PFSK-1 (cell line): ENCODE measurements around the gene LTB4R2.

Source experiments
- REST ChIP-seq, 2 experiments: IDR thresholded peaks; 2 replicates each; pipeline versions ENCODE4 v1.6.1 to v1.8.0; 2011 to 2012; ENCODE audit warnings: low read depth in 2 of 2, low read length in 2 of 2, control low read depth in 1 of 2, inconsistent platforms in 1 of 2, mild to moderate bottlenecking in 1 of 2, moderate library complexity in 1 of 2; ENCODE audit not compliant: insufficient read depth in 1 of 2
- TAF1 ChIP-seq: IDR thresholded peaks from 2 replicates; pipeline ENCODE4 v1.6.1; 2012; ENCODE audit warnings: low read length, control low read depth, borderline replicate concordance; ENCODE audit not compliant: insufficient read depth

GRCh38 chr14:24360281-24360680 lies 50.3 kb downstream of the LTB4R2 start:
- no peak for TF ChIP-seq REST (IDR thresholded peaks at IDR 0.05; ENCODE audit: insufficient read depth in 1 of 2, low read depth in 2 of 2, low read length in 2 of 2)
- TF ChIP-seq TAF1 = no peak
